GM12873 (cell line): ENCODE results near the gene CHRDL2.

ENCODE experiments used
- CTCF ChIP-seq: IDR thresholded peaks from 2 replicates; pipeline ENCODE4 v1.5.1; 2012; ENCODE audit warnings: low read depth, mild to moderate bottlenecking, moderate library complexity, low read length, control low read depth; ENCODE audit not compliant: insufficient read depth; ENCODE audit errors: missing control alignments

CHRDL2 gene

DNA sequence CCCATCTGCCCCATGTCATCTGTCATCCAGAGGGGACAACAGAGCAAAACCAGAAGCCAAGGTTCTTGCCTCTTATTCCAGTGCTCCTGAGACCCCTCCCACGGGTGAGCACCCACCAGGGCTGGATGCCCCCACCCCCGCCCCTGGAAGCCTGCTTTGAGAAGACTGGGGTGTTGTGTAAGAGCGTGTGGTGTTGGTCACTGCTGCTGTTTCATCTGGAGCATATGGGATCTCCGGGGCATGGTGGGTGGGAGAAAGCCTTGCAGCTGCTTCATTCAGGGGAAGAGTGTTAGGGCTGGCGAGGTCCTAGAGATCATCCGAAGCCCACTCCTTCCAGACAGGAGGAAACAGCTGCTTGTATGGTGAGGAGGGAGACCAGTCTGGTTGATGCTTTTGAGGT is 54.1 kb downstream of the CHRDL2 start:
- no peak for TF ChIP-seq CTCF

- TF ChIP-seq CTCF, result no peak
These were observed 54.6 kb downstream of the CHRDL2 start for GRCh38 chr11:74676596-74676995.

GRCh38 chr11:74675761-74676160 is 55.5 kb downstream of the CHRDL2 start:
- no peak for TF ChIP-seq CTCF

DNA sequence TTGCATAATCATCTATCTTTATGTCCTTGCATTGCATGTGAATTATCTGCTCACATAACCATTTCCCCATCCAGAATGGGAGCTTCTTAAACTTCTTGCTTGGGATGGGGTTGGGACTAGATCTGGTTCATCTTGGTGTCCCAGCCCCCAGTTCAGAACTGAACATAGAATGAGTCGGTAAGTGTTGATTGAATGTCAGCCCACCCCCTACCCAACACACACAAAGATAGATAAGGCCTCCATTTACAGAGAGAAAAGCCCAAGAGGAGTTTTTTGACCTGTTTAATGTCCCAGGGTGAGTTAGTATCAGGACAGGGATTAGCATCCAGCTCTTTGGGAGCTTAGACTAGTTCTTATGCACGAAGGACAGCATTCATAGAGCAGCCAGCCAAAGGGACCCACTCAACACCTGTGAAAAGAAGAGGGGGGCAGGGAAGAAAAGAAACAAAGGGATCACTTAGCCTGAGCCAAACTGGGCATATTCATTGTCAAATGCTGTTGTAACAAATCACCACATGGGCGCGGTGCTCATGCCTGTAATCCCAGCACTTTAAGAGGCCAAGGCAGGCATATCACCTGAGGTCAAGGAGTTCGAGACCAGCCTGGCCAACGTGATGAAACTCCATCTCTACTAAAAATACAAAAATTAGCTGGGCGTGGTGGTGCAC is 57.4 kb downstream of the CHRDL2 start:
- TF ChIP-seq CTCF, result no peak

- no peak for TF ChIP-seq CTCF
These were observed 58.1 kb downstream of the CHRDL2 start for GRCh38 chr11:74672956-74673692.

DNA sequence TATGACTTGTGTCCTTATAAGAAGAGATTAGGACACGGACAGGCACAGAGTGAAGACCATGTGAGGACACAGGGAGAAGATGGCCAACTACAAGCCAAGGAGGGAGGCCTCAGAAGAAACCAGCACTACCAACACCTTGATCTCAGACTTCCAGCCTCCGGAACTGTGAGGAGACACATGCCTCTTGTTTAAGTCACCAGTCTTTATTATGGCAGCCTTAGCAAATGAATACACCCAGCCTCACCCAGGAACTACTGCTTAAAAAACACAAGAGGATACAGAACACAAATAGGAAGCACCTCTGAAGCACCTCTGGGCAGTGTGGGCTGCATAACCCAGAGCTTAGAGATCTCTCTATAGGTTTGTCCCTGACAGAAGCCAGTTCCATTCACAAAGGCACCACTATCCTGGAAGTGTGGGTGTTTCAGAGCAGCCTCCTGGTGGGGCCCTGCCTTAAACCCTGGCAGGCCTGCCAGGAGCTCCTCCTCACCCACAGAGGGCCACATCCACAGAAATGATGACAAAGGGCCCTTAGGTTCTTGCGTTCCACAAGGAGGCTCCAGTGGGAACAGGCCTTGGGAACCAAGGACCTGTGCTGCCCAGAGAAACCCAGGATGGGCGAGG is 58.8 kb downstream of the CHRDL2 start:
- no peak for TF ChIP-seq CTCF

DNA sequence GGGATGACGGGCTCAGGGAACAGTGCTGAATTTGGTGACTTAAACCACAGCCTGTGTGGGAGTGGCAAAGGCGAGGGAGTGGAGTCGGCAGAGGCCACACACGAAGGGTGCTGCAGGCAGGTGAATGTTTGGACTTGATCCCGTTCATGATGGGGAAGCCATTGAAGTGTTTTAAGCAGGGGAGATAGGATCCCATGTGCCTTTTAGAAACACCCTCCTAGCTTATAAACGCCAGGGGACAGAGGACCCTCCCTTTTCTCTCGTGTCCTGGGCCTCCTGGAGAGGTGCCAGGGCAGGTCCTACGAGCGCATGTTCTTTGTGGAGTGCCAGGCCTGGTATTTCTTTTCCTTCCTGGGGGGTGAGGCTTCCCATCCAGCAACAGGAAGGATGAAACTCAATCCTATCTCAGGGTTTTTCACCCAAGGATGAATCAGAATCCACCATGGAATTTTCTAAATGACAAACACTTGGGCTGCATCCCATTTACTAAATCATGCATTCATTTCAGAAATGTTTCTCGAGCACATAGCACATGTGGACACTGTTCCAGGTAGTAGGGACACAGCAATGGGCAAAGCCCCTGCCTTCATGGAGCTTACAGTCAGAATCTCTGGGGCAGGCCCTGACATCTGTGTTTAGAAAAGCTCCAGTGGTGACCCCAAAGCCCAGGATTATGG is 59.6 kb downstream of the CHRDL2 start:
- TF ChIP-seq CTCF, result no peak
